Progenitor cell of endocrine pancreas (in vitro differentiated cells): Measurements from ENCODE around the gene MICU1. TPM values are rescaled to one million over a fixed set of nuclear protein-coding genes. Genes with fewer than 3 reads are reported as not detected.

Source experiments
- DNase-seq: peaks from one replicate; pipeline ENCODE4 v3.0.0; 2021; ENCODE audit warnings: low spot score; ENCODE audit not compliant: unreplicated experiment
- H3K27ac Mint-ChIP-seq: 2 replicates; pipeline ENCODE4 v1.8.0; 2021; ENCODE audit warnings: mild to moderate bottlenecking, moderate library complexity, mixed read lengths
- H3K27me3 Mint-ChIP-seq: 2 replicates; pipeline ENCODE4 v1.8.0; 2021; ENCODE audit warnings: mixed read lengths
- H3K36me3 Mint-ChIP-seq: 2 replicates; pipeline ENCODE4 v1.8.0; 2022; ENCODE audit warnings: mixed read lengths; ENCODE audit not compliant: insufficient read depth
- H3K4me1 Mint-ChIP-seq: 2 replicates; pipeline ENCODE4 v1.8.0; 2021; ENCODE audit warnings: low read depth, mixed read lengths
- H3K4me3 Mint-ChIP-seq: 2 replicates; pipeline ENCODE4 v1.8.0; 2021; ENCODE audit warnings: low read depth, mild to moderate bottlenecking, moderate library complexity, mixed read lengths
- H3K9me3 Mint-ChIP-seq: 2 replicates; pipeline ENCODE4 v1.8.0; 2021; ENCODE audit warnings: low read depth, mixed read lengths
- total RNA-seq: library from RNA; stranded (reverse); gene quantifications from 2 replicates; pipeline ENCODE4 v1.2.1, GENCODE V29; 2021
- TF ChIP-seq, protein P1 (sequence below): fragments of 200-600 bp; sonication (generic); IDR thresholded peaks from one replicate; pipeline ENCODE4 v1.5.0; 2021; ENCODE audit warnings: antibody characterized with exemption, mild to moderate bottlenecking; ENCODE audit not compliant: unreplicated experiment

MICU1 gene
- total RNA-seq, 1 donor from 2014 or later: 63.3 TPM

DNA sequence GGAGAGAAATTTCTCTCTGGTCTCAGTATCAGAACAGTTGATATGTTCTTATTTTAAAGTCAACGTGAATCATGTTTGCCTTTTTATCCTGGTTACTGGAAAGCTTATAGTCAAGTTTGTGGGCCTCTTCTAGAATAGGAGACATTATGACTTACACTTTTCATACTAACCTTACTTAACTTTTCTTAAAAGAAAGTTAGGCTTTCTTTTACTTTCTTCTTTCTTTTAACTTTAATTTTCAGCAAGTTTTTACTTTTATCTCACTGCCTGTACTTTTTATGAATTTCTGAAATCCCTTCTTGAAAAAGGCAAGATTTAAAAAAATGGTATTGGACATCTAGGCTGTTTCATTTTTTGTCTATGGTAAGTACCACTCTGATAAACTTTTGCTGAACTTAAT, 195.9 kb downstream of the MICU1 start:
- TF ChIP-seq, protein P1, sequence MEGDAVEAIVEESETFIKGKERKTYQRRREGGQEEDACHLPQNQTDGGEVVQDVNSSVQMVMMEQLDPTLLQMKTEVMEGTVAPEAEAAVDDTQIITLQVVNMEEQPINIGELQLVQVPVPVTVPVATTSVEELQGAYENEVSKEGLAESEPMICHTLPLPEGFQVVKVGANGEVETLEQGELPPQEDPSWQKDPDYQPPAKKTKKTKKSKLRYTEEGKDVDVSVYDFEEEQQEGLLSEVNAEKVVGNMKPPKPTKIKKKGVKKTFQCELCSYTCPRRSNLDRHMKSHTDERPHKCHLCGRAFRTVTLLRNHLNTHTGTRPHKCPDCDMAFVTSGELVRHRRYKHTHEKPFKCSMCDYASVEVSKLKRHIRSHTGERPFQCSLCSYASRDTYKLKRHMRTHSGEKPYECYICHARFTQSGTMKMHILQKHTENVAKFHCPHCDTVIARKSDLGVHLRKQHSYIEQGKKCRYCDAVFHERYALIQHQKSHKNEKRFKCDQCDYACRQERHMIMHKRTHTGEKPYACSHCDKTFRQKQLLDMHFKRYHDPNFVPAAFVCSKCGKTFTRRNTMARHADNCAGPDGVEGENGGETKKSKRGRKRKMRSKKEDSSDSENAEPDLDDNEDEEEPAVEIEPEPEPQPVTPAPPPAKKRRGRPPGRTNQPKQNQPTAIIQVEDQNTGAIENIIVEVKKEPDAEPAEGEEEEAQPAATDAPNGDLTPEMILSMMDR: no peak
- H3K27ac Mint-ChIP-seq: no peak overlapping the region
- no peaks in the 10 kb centered on the region for H3K9me3 Mint-ChIP-seq
- peaks cover 8% of the 10 kb centered on the region for H3K36me3 Mint-ChIP-seq
- DNase-seq: no peak
- H3K27me3 Mint-ChIP-seq: no peaks in the 10 kb centered on the region
- no peak overlapping the region for H3K4me3 Mint-ChIP-seq
- peaks cover 35% of the 10 kb centered on the region for H3K4me1 Mint-ChIP-seq

DNA sequence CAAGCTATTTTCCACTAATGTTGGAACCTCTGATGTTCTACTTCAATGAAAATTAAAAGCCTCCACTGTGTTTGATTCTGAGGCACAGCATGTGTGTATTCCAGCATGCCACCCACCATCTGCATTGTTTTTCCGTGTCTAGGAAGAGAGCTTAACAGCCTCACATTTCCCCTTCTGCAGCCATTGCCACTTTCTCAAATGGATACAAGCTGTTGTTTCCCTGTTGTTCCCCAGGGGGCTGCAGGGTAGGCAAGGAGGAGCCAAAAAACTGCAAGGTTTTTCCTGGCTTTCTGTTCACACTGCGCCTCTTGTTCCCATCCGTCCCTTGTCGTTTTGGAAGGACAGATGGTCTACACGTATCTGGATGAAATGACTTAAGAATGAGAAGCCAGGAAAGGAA, 198.9 kb downstream of the MICU1 start:
- H3K27me3 Mint-ChIP-seq: no peaks in the 10 kb centered on the region
- TF ChIP-seq, protein P1: no peak
- peaks cover 32% of the 10 kb centered on the region for H3K4me1 Mint-ChIP-seq
- no peak for DNase-seq
- peaks cover 14% of the 10 kb centered on the region for H3K36me3 Mint-ChIP-seq
- H3K9me3 Mint-ChIP-seq: peaks cover 3% of the 10 kb centered on the region
- H3K4me3 Mint-ChIP-seq: no peak overlapping the region
- H3K27ac Mint-ChIP-seq: peak overlapping the region; percentile 73

DNA sequence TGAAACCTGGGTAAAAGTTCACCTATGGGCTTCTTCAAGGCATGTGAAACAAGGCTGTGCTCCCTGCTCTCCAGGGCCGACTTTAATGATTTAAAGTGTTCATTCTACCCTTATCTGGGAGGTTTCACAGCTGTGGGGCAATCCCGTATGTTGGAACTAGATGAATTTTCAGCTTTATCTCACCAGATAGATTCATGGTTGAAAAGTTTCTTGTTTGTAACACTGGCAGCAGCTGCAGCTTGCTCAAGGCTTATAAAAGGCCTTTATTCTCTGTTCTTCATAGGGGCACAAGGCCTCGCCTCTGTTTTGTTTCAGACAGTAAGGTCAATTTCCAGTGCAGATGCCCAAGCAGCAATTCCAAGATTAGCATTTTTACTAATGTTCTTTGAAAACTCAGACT, 200.7 kb downstream of the MICU1 start:
- Mint-ChIP-seq H3K9me3 (peaks cover 6% of the 10 kb centered on the region), H3K4me1 (peaks cover 37% of the 10 kb centered on the region), H3K27ac (peak overlapping the region; percentile 94), H3K4me3 (no peak overlapping the region), H3K36me3 (peaks cover 24% of the 10 kb centered on the region), H3K27me3 (no peaks in the 10 kb centered on the region)
- TF ChIP-seq, protein P1: no peak
- DNase-seq: no peak

GRCh38 chr10:72424561-72424960, 201.3 kb downstream of the MICU1 start:
- H3K9me3 Mint-ChIP-seq: peaks cover 6% of the 10 kb centered on the region
- TF ChIP-seq, protein P1: no peak
- H3K4me3 Mint-ChIP-seq: no peak overlapping the region
- peak overlapping the region; percentile 94 for H3K27ac Mint-ChIP-seq
- DNase-seq: no peak
- H3K36me3 Mint-ChIP-seq: peaks cover 26% of the 10 kb centered on the region
- H3K27me3 Mint-ChIP-seq: no peaks in the 10 kb centered on the region
- peaks cover 38% of the 10 kb centered on the region for H3K4me1 Mint-ChIP-seq

- Mint-ChIP-seq H3K27me3 (no peaks in the 10 kb centered on the region), H3K36me3 (peaks cover 24% of the 10 kb centered on the region), H3K4me3 (no peak overlapping the region), H3K27ac (peak overlapping the region; percentile 45), H3K4me1 (peaks cover 49% of the 10 kb centered on the region), H3K9me3 (peaks cover 6% of the 10 kb centered on the region)
- TF ChIP-seq, protein P1: no peak
- DNase-seq: no peak
Measured at GRCh38 chr10:72423426-72423825, 202.5 kb downstream of the MICU1 start.
